Fibroblast of skin of right biceps (primary cell): ENCODE measurements around the gene PTPRM.

Source experiments
- DNase-seq: peaks from one replicate; pipeline ENCODE4 v3.0.0-alpha.2; 2013

The PTPRM gene

GRCh38 chr18:8386669-8387380, 819.7 kb downstream of the PTPRM start:
- no peak for DNase-seq

GRCh38 chr18:8389391-8390340, 822.5 kb downstream of the PTPRM start:
- peak; percentile 67 for DNase-seq

- DNase-seq: peak; percentile 15
These were observed 824.0 kb downstream of the PTPRM start for GRCh38 chr18:8391068-8391467.

GRCh38 chr18:8396254-8396653, 829.1 kb downstream of the PTPRM start:
- no peak for DNase-seq

GRCh38 chr18:8397034-8397433, 829.9 kb downstream of the PTPRM start:
- no peak for DNase-seq

GRCh38 chr18:8399138-8399537, 832.0 kb downstream of the PTPRM start:
- DNase-seq: no peak

GRCh38 chr18:8400193-8400752, 833.2 kb downstream of the PTPRM start:
- DNase-seq: no peak

GRCh38 chr18:8400825-8401224, 833.7 kb downstream of the PTPRM start:
- no peak for DNase-seq

GRCh38 chr18:8401606-8402005, 834.5 kb downstream of the PTPRM start:
- no peak for DNase-seq

- DNase-seq: no peak
These were observed 835.1 kb downstream of the PTPRM start for GRCh38 chr18:8402237-8402636.

GRCh38 chr18:8403713-8404112, 836.6 kb downstream of the PTPRM start:
- DNase-seq: no peak

GRCh38 chr18:8406186-8406867, 839.2 kb downstream of the PTPRM start:
- peak; percentile 30 for DNase-seq

- no peak for DNase-seq
These were observed 839.7 kb downstream of the PTPRM start for GRCh38 chr18:8406868-8407250.

- DNase-seq: no peak
These were observed 842.0 kb downstream of the PTPRM start for GRCh38 chr18:8409151-8409550.

GRCh38 chr18:8411492-8411891, 844.4 kb downstream of the PTPRM start:
- DNase-seq: no peak

GRCh38 chr18:8412117-8412516, 845.0 kb downstream of the PTPRM start:
- DNase-seq: no peak

- no peak for DNase-seq
These were observed 846.1 kb downstream of the PTPRM start for GRCh38 chr18:8413189-8413588.

- DNase-seq: no peak
These were observed 846.6 kb downstream of the PTPRM start for GRCh38 chr18:8413751-8414150.

GRCh38 chr18:8416212-8417019, 849.3 kb downstream of the PTPRM start:
- DNase-seq: peak; percentile 13

- no peak for DNase-seq
These were observed 855.3 kb downstream of the PTPRM start for GRCh38 chr18:8422391-8422790.

- peak; percentile 67 for DNase-seq
These were observed 856.0 kb downstream of the PTPRM start for GRCh38 chr18:8423051-8423557.

GRCh38 chr18:8424481-8424880, 857.4 kb downstream of the PTPRM start:
- DNase-seq: no peak
